A549 (cell line): ENCODE data around the gene WNT7A. TPM values are rescaled to one million over a fixed set of nuclear protein-coding genes. Genes with fewer than 3 reads are reported as not detected.

Source experiments
- ATAC-seq, 2 experiments: fragments of 200-7000 bp in 1 of 2; fragments of >200 bp in 1 of 2; cut with Nextera tagmentation in 1 of 2; cut with Tn5 transposase in 1 of 2; 3 replicates each; pipeline versions ENCODE4 v1.8.0 to v1.9.1; 2018 to 2020; ENCODE audit warnings: mild to moderate bottlenecking in 1 of 2, moderate library complexity in 1 of 2
- CTCF ChIA-PET: fragments of 300-600 bp; sonication (Branson Sonifier 250); formaldehyde crosslinking; extraction: SDS; loops from one replicate; lab custom pipeline; 2021; ENCODE audit warnings: antibody characterized with exemption, inconsistent platforms; lab: Yijun Ruan, JAX
- POLR2A ChIA-PET: fragments of 350-600 bp; formaldehyde crosslinking; extraction: SDS; loops from one replicate; lab custom pipeline; 2021; ENCODE audit warnings: antibody characterized with exemption, inconsistent platforms; lab: Yijun Ruan, JAX
- DNase-seq, 2 experiments: peaks; one replicate each; pipeline versions ENCODE4 v3.0.0 to v3.0.0-alpha.2; 2011 to 2016; ENCODE audit warnings: low read depth in 1 of 2, low spot score in 1 of 2
- FAIRE-seq: peaks from 2 replicates; lab custom pipeline; 2011; peaks lifted over from hg19 to GRCh38; lab: Jason Lieb, UNC
- H3K27ac ChIP-seq, 2 experiments: fragments of >200 bp; sonication (Bioruptor Twin); formaldehyde crosslinking; 3 replicates each; pipeline ENCODE4 v1.5.1; 2016 to 2017
- H3K4me1 ChIP-seq: fragments of >200 bp; sonication (Bioruptor Twin); formaldehyde crosslinking; 3 replicates; pipeline ENCODE4 v1.6.1; 2016
- H3K4me2 ChIP-seq: fragments of >200 bp; sonication (Bioruptor Twin); formaldehyde crosslinking; 3 replicates; pipeline ENCODE4 v1.6.1; 2016
- H3K4me3 ChIP-seq: fragments of >200 bp; sonication (Bioruptor Twin); formaldehyde crosslinking; 3 replicates; pipeline ENCODE4 v1.5.1; 2016
- H3K9me3 ChIP-seq: fragments of >200 bp; sonication (Bioruptor Twin); formaldehyde crosslinking; 3 replicates; pipeline ENCODE4 v1.6.1; 2016
- BCL3 ChIP-seq: fragments of >200 bp; sonication (Bioruptor Twin); formaldehyde crosslinking; IDR thresholded peaks from 3 replicates; pipeline ENCODE4 v1.6.1; 2016
- BHLHE40 ChIP-seq: IDR thresholded peaks from 2 replicates; pipeline ENCODE4 v1.6.1; 2012; ENCODE audit warnings: low read depth, low read length, inconsistent platforms
- CBX8 ChIP-seq: fragments of 200-600 bp; sonication (generic); IDR thresholded peaks from 2 replicates; pipeline ENCODE4 v1.6.1; 2016
- CEBPB ChIP-seq, 2 experiments: fragments of >200 bp in 1 of 2; sonication (Bioruptor Twin) in 1 of 2; formaldehyde crosslinking in 1 of 2; IDR thresholded peaks; 2 replicates each; pipeline ENCODE4 v1.6.1; 2012 to 2016
- CHD2 ChIP-seq: fragments of 150-350 bp; IDR thresholded peaks from 2 replicates; pipeline ENCODE4 v1.6.1; 2014; ENCODE audit warnings: low read length; ENCODE audit not compliant: partially characterized antibody
- CHD4 ChIP-seq: fragments of 200-600 bp; sonication (generic); IDR thresholded peaks from 2 replicates; pipeline ENCODE4 v1.6.1; 2016; ENCODE audit warnings: antibody characterized with exemption, mild to moderate bottlenecking, borderline replicate concordance
- CTCF ChIP-seq: fragments of >200 bp; sonication (Bioruptor Twin); formaldehyde crosslinking; IDR thresholded peaks from 3 replicates; pipeline ENCODE4 v1.5.1; 2016
- EHF ChIP-seq: fragments of 250-450 bp; sonication (Bioruptor Pico); IDR thresholded peaks from 2 replicates; pipeline ENCODE4 v1.5.0; 2020; ENCODE audit warnings: mild to moderate bottlenecking
- ELK1 ChIP-seq: fragments of 150-350 bp; IDR thresholded peaks from 2 replicates; pipeline ENCODE4 v1.6.1; 2014; ENCODE audit warnings: low read depth, mild to moderate bottlenecking, low read length
- ESRRA ChIP-seq: fragments of 150-350 bp; IDR thresholded peaks from 2 replicates; pipeline ENCODE4 v1.6.1; 2014; ENCODE audit warnings: mild to moderate bottlenecking, low read length, borderline replicate concordance
- HEYL ChIP-seq: fragments of 250-450 bp; sonication (Bioruptor Pico); IDR thresholded peaks from 2 replicates; pipeline ENCODE4 v1.8.0; 2021; ENCODE audit warnings: mild to moderate bottlenecking, moderate library complexity
- MAFK ChIP-seq: fragments of 450-650 bp; IDR thresholded peaks from 2 replicates; pipeline ENCODE4 v1.6.1; 2014; ENCODE audit not compliant: partially characterized antibody
- MAX ChIP-seq: IDR thresholded peaks from 2 replicates; pipeline ENCODE4 v1.6.1; 2012
- NFE2L2 ChIP-seq: fragments of 150-350 bp; conservative IDR thresholded peaks from 2 replicates; pipeline ENCODE4 v1.6.1; 2014; ENCODE audit warnings: low read length
- NPAS2 ChIP-seq: fragments of 250-450 bp; sonication (Bioruptor Pico); IDR thresholded peaks from 2 replicates; pipeline ENCODE4 v1.8.0; 2022; ENCODE audit warnings: mild to moderate bottlenecking, moderate library complexity, borderline replicate concordance
- PBX3 ChIP-seq: IDR thresholded peaks from 2 replicates; pipeline ENCODE4 v1.6.1; 2012
- PHF8 ChIP-seq: fragments of 200-600 bp; sonication (generic); IDR thresholded peaks from 2 replicates; pipeline ENCODE4 v1.6.1; 2016; ENCODE audit warnings: low read depth, mild to moderate bottlenecking, antibody characterized with exemption, moderate library complexity, borderline replicate concordance
- POLR2A ChIP-seq: IDR thresholded peaks from 2 replicates; pipeline ENCODE4 v1.6.1; 2012; ENCODE audit warnings: mild to moderate bottlenecking, low read length
- RAD21 ChIP-seq, 2 experiments: fragments of >200 bp in 1 of 2; sonication (Bioruptor Twin) in 1 of 2; formaldehyde crosslinking in 1 of 2; IDR thresholded peaks in 1 of 2; conservative IDR thresholded peaks in 1 of 2; 2 replicates in 1 of 2; 3 replicates in 1 of 2; pipeline ENCODE4 v1.6.1; 2012 to 2018; ENCODE audit warnings: inconsistent platforms in 1 of 2
- RCOR1 ChIP-seq: fragments of 150-350 bp; IDR thresholded peaks from 2 replicates; pipeline ENCODE4 v1.6.1; 2014; ENCODE audit warnings: antibody characterized with exemption, low read length, low read depth
- SMC3 ChIP-seq: fragments of >200 bp; sonication (Bioruptor Twin); formaldehyde crosslinking; IDR thresholded peaks from 3 replicates; pipeline ENCODE4 v1.6.1; 2018; ENCODE audit warnings: inconsistent platforms
- TFCP2L1 ChIP-seq: fragments of 250-450 bp; sonication (Bioruptor Pico); IDR thresholded peaks from 2 replicates; pipeline ENCODE4 v1.5.0; 2021; ENCODE audit warnings: mild to moderate bottlenecking
- ZNF302 ChIP-seq: fragments of 250-450 bp; sonication (Bioruptor Pico); IDR thresholded peaks from 2 replicates; pipeline ENCODE4 v1.9.0; 2021; ENCODE audit warnings: inconsistent platforms, mild to moderate bottlenecking, moderate library complexity
- WGBS: methylation state at CpG from one replicate; pipeline ENCODE4 v1.1.6; 2017; ENCODE audit errors: missing lambda C conversion rate; 5-methylcytosine and 5-hydroxymethylcytosine counted together
- polyA plus RNA-seq, 4 experiments: library from polyadenylated mRNA; depleted of rRNA in 3 of 4; stranded (reverse); fragments of >200 nt; fragmentation: RNase III in 1 of 4; extraction: RNeasy Plus Mini Kit Qiagen cat#74134 plus additional on column Dnase treatment in 1 of 4; gene quantifications; 2 replicates in 3 of 4; 3 replicates in 1 of 4; pipeline ENCODE4 v1.2.3, GENCODE V29; 2011 to 2017

Gene WNT7A
- polyA plus RNA-seq, 2 of the 4 experiments (the other 2 are of a cell fraction) = 0.03 TPM

GRCh38 chr3:13839253-13839652, 40.6 kb downstream of the WNT7A start:
- no peak for FAIRE-seq
- DNase-seq = no peak
- Histone ChIP-seq H3K4me2 (no peak overlapping the region), H3K4me3 (no peak overlapping the region), H3K27ac (no peak overlapping the region), H3K4me1 (no peaks in the 10 kb centered on the region), H3K9me3 (no peaks in the 10 kb centered on the region)
- TF ChIP-seq BCL3 (no peak), POLR2A (no peak), CTCF (no peak)
- POLR2A ChIA-PET = no interaction called here
- no peak for ATAC-seq
- CTCF ChIA-PET = no interaction called here
- 37% methylated on average over 4 of the region's 4 CpGs for WGBS

GRCh38 chr3:13838421-13838820, 41.5 kb downstream of the WNT7A start:
- no peak overlapping the region for H3K27ac ChIP-seq
- ChIA-PET CTCF (interaction anchor here (0.6 to 0.7 kb wide), 2 partner anchors 27 to 181 kb away, joined by 3 read pairs; no protein-coding TSS in a partner anchor), POLR2A (no interaction called here)
- no peak overlapping the region for H3K4me2 ChIP-seq
- 58% methylated on average over 4 of the region's 4 CpGs for WGBS
- H3K4me1 ChIP-seq = no peaks in the 10 kb centered on the region
- H3K4me3 ChIP-seq = no peak overlapping the region
- DNase-seq = no peak
- FAIRE-seq = no peak
- no peak for ATAC-seq
- H3K9me3 ChIP-seq = no peaks in the 10 kb centered on the region
- no peak for TF ChIP-seq TFCP2L1
- no peak for TF ChIP-seq PHF8
- no peak for TF ChIP-seq CHD2
- no peak for TF ChIP-seq MAFK
- no peak for TF ChIP-seq ESRRA
- TF ChIP-seq CBX8 = no peak
- TF ChIP-seq PBX3 = no peak
- no peak for TF ChIP-seq BHLHE40
- no peak for TF ChIP-seq NPAS2

- WGBS = 92% methylated on average over 6 of the region's 10 CpGs
- H3K27ac ChIP-seq = no peak overlapping the region
These were observed 42.1 kb downstream of the WNT7A start for GRCh38 chr3:13837751-13838150.

More at GRCh38 chr3:13837751-13838150, 42.1 kb downstream of the WNT7A start:
- no peak overlapping the region for H3K4me2 ChIP-seq
- no peak for ATAC-seq
- H3K4me1 ChIP-seq = no peaks in the 10 kb centered on the region
- ChIA-PET POLR2A (no interaction called here), CTCF (interaction anchor here (0.7 kb wide), 1 partner anchor 28 kb away, joined by 3 read pairs; no protein-coding TSS in a partner anchor)
- TF ChIP-seq CHD4 (no peak), MAX (no peak), SMC3 (no peak), ZNF302 (CRISPR knock-in tag) (no peak), RAD21 (conservative IDR thresholded peaks at IDR 0.05 in 1 of 2, IDR thresholded peaks at IDR 0.05 in 1 of 2) (no peak), EHF (CRISPR knock-in tag) (no peak), MAFK (no peak), CEBPB (IDR thresholded peaks at IDR 0.05) (no peak), ELK1 (no peak), CBX8 (no peak), RCOR1 (no peak), HEYL (CRISPR knock-in tag) (no peak), NFE2L2 (no peak)
- no peaks in the 10 kb centered on the region for H3K9me3 ChIP-seq
- H3K4me3 ChIP-seq = no peak overlapping the region
- DNase-seq = no peak
- FAIRE-seq = no peak
